Daoy (cell line): ENCODE results near the gene LAS1L. TPM values are rescaled to one million over a fixed set of nuclear protein-coding genes. Genes with fewer than 3 reads are reported as not detected.
"Not testable (repeated sequence)": the region's sequence is repeated elsewhere in the genome, so short reads cannot be mapped to it uniquely, and the experiment has no call there.

Experiments used
- DNase-seq: peaks from one replicate; pipeline ENCODE4 v3.0.0-alpha.2; 2015; ENCODE audit warnings: low read depth
- total RNA-seq: library from RNA; depleted of rRNA; stranded (reverse); fragments of >200 nt; shearing (Covaris generic); gene quantifications from 2 replicates; pipeline ENCODE4 v1.2.3, GENCODE V29; 2014; rRNA removed

The LAS1L gene
- 36.9 and 39.4 TPM in 2 replicates for total RNA-seq

DNA sequence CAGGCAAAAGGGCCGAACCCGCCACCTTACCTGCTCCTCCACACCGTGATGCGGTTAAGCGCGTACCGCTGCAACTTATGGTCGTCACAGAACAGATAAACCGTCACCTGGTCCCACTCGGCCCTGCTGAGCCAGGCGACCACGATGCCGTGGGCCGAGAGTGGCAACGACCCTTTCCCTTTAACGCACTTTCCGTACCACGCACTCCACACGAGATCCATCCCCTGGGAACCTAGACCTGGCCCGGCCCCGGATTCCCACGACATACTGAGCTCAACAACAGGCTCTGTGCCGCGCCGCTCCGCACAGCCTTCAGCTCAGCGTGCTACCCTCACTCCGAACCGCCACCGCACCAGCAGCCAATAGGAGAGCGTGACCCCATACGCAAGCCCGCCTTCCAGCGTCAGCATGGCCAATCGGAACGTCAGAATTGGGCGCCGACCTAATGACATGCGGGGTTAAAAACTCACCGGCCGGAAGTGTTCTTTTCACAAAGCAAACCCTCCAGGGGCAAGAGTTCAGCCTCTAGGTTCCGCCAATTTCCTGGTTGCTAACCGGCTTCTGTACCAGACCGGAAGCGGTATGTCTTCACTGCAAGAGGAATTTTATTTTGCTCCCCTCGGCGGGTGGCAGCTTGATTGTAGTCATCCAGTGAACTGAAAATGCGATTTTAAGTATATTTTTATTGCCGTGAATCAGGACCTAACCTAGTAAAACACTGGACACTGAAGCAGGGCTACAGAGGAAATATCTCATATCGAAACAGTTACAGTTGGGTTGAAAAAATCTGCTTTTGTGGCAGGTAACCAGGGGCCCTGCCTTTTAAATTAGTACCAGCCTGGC lies at the start of gene LAS1L:
Gene LAS1L (minus strand): TSS at position 338 of the 843 bp plus-strand sequence. CDS start 72 bp downstream, at position 266.
- peak; percentile 94 for DNase-seq

DNA sequence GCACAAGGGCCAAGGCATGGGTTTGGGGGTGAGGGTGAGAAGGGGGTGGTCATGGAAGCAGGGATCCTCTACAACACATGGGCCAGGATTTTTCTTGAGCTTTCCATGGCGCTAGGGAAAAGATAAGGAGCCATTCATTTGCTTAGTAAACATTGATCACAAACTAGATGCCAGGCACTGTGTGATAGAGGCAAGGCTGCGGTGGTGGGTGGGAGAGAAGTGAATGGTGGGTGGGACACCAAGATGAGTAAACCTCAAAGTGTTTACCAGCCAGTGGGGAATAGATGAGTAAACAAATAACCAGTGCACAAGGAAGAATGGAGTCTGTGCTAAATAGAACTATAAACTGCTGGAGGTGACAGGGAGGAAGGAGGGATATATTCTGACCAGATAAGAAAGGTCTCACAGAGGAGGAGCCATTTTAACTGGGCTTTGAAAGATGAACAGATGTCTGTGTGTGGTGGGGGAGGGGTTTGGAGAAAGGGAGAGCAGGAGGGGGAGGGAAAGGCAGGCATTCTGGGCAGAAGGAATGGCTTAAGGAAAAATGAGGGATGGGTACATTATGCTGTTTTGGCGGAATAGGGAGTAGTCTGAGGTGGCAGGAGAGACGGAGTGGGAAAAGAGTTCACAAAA lies 48.0 kb upstream of the LAS1L start:
- no peak for DNase-seq

DNA sequence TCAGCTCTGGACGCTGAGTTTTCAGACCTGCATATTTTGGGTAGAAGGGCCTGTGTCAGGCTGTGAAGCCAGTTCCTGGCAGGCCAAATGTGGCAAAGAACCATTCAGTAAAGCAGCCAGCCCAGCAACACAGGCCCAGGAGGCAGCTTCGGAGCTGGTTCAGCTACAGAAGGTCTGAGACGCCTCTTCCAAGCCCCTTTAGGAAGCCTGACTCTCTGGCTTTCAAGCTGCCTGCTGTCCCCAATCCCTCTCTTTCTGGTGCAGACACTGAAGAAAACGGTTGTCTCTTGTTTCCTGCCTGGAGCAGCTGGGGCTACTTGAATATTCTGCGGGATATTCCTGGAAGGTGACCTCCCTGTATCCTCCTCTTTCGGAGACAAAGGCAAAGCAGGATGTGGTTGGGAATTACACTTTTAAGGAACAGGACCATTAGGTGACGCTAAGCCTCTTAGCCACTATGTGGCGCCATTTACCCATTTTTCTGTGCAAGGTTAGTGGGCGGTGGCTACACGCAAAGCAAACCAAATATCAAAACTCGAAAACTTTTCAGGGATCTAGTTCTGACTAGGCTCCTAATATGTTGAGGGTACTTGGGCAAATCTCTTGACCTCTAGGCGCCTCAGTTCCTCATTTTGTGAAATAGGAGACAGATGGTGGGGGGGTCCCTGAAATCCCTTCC lies 47.2 kb upstream of the LAS1L start:
- peak; percentile 54 for DNase-seq

DNA sequence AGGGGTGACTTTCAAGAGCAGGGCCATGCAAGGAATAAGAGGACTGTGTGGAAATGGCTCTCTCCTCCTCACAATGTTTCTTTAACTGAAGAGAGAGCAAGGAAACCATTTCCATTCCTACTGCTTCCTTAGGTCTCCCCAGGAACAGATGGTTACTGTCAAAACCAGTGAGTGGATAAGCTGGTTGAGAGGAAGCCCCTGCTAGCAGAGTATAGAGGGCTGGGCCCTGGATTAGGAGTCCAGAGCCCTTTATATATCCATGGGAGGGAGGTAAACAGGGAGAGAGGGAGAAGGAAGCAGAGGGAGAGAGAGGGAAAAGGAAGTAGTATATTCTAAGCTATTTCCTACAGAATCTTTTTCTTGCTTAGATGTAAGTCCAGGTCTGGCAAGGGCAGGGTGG lies 43.8 kb upstream of the LAS1L start:
- no peak for DNase-seq

DNA sequence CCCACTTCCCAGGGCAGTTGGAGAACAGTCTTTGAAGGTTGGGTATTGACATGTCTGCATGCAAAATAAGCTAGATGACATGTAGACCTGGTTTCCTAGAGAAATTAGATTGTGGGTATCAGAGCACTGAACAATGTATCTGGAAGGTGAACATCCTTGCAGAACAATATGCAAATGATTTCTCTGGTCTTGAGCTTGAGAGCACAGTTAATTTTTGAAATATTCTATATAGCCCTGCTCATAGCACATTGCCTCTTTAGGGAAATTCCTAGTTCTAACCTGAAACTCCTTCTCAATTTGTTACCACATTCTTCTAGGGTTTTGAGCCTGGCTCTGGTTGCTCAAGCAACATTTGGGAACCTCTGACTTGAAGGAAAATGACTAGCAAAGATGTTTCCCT lies 41.6 kb upstream of the LAS1L start:
- DNase-seq: no peak

DNA sequence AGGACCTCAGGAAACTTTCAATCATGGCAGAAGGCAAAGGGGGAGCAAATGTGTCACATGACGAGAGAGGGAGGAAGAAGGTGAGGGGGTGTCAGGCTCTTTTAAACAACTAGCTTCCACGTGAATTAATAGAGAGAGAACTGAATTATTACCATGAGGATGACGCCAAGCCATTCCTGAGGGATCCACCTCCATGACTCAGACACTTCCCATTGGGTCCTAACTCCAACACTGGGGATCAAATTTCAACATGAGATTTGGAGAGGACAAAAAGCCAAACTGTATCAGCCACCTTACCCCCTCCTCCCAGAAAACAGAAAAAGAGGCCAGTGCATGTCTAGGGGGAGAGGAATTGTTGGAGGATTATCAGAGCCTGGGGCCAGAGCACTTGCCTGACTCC lies 40.4 kb upstream of the LAS1L start:
- DNase-seq: no peak

DNA sequence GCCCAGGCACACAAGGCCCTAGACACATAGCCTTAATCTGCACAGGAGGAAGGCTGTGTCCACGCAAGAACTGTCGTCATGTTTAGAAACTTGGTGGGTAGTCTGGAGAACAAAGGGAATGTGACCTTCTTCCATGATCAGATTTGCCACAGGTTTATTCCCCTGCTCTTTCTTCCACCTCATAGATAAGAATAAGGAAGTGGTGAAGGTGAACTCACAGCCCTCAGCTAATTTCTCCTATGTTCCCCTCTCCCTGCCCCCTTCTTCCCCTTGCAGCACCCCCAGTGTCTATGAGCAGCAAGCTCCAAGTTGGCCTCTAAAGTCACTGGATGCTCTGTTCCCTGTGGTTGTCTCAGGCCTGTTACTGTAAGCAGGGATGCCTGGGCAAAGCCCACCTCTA lies 39.8 kb upstream of the LAS1L start:
- DNase-seq: no peak

DNA sequence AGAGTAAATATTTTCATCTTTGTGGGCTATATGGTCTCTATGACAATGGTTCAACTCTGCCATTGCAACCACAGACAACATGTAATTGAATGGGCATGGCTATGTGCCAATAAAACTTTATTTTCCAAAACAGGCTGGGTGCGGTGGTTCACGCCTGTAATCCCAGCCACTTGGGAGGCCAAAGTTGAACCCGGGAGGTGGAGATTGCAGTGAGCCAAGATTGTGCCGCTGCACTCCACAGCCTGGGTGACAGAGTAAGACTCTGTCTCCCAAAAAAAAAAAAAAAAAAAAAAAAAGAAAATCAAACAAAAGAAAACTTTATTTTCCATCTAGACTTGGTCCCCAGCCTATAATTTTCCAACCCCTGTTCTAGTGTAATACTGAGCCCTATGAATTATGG lies 38.4 kb upstream of the LAS1L start:
- no peak for DNase-seq

DNA sequence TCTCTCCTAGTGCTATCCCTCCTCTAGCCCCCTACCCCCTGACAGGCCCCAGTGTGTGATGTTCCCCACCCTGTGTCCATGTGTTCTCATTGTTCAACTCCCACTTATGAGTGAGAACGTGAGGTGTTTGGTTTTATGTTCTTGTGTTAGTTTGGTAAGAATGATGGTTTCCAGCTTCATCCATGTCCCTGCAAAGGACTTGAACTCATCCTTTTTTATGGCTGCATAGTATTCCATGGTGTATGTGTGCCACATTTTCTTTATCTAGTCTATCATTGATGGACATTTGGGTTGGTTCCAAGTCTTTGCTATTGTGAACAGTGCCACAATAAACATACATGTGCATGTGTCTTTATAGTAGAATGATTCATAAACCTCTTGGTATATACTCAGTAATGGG lies 28.3 kb upstream of the LAS1L start:
- not testable (repeated sequence) for DNase-seq

DNA sequence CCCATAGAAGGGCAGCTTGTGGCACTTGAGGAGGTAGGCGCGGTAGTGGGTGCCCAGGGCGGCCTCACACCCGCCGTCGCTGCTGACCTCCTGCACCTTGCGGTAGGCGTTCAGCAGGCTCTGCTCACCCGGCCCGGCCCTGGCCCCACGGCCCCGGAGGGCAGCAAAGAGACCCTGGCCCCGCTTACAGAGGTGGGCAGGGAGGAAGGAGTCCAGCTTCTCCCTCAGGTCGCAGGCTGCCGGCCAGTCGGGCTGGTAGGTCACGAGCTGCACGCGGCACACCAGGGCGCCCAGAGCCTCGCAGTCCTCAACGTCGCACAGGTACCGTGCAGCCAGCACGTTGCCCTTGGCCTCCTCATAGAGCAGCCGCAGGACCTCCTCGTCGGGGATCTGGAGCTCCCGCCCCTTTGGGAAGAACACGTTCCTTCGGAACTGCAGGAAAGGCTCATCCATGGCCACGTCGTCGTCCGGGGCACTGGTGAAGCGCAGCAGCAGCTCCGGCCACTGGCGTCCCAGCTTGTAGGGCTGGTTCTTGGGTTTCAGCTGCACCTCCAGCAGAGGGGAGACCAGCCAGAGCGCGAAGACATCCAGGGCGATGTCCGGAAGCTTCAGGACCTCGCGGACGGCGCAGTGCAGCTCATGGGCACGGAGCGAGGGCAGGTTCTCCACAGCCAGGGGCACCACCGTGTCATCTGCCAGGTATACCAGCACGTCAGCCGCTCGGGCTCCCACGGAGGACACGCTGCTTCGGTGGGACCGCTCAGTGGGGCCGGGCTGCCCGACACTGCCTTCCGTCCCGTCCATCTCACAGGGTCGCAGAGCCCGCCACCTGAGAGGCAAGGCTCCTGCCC lies 17.1 kb upstream of the LAS1L start:
- DNase-seq: no peak

DNA sequence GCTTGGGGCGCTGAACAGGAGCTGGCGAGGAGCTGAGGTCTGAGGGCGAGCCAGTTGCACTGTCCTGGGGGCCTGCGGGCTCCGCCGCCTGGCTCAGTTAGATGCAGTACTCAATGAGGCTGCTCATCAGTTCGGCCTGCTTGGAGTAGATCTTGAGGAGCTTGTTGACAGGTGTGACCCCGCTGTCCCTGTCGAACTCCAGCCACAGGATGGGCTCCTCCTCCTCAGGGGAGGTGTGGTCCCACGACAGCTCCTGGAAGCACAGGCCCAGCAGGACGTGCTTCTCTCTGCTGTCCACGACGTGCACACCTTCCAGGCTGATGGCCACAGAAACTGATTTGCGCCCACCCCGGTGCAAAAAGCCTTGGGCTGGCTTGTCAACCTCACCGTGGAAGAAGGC lies 16.5 kb upstream of the LAS1L start:
- DNase-seq: no peak

DNA sequence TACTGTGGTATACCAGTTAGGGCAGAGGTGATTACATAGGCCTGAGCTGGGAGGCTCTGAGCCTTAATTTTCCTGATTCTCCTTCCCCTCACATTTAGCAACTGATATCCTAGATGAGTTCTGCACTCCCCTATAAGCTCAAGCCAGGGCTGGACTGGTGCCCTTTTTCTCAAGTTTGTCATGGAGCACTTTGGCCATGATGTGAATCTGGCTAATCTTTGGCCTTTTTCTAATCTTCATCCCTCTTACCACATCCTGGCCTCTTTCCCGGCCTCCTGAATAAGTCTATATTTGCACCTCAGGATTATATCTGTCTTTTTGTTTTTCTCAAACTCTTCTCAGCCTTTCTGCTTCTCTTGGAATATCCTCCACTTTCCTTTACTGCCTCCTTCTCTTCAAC lies 10.9 kb upstream of the LAS1L start:
- no peak for DNase-seq

DNA sequence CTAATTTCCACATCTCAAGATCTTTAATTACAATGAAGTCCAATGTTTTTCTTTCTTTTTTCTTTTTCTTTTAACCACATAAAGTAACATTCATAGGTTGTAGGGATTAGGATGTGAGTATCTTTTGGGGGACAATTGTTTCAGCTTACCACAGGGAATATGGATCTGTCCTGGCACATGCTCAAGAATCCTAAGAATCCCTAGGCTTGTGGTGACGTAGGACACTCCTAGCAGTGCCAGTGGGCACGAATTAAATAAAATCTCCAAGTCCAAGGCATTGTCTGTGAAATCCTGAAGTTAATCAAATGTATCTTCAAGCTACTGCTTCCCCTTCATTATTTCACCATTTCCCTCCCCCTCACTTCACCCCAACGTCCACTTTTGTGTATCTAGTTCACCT lies 2.6 kb upstream of the LAS1L start:
- DNase-seq: no peak

DNA sequence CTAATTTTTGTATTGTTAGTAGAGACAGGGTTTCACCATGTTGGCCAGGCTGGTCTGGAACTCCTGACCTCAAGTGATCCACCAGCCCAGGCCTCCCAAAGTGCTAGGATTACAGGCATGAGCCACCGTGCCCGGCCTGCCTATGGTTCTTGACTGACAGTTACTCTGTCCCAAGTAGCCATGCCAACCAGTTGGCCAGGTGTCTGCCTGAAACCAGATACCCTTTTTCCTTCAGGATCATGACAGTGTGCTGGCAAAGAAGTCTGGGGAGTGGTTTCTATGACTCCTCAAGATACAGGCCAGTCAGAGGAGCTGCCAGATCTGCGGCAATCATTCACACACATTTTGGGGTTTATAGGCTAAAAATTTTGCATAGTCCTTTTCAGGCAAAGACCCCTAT lies 1.7 kb upstream of the LAS1L start:
- peak; percentile 11 for DNase-seq

DNA sequence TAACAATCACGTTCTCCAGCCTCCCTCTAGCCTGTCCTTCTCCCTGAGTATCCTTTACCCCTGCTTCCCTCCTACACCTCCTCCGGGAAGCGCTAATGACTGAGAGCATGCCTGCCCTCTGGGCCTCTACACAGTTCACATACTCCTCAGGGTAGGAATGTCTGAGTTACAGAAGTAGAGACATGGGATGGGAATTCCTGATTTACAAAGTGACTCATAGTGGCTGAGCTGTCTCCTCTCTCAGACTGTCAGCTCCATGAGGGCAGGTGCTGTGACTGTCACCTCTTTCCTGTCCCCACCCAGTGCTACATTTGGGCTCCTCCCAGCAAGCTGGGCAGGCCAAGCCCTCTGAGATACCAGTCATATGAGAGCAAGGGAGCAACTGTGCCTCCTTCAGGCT lies 2.6 kb downstream of the LAS1L start:
- no peak for DNase-seq

DNA sequence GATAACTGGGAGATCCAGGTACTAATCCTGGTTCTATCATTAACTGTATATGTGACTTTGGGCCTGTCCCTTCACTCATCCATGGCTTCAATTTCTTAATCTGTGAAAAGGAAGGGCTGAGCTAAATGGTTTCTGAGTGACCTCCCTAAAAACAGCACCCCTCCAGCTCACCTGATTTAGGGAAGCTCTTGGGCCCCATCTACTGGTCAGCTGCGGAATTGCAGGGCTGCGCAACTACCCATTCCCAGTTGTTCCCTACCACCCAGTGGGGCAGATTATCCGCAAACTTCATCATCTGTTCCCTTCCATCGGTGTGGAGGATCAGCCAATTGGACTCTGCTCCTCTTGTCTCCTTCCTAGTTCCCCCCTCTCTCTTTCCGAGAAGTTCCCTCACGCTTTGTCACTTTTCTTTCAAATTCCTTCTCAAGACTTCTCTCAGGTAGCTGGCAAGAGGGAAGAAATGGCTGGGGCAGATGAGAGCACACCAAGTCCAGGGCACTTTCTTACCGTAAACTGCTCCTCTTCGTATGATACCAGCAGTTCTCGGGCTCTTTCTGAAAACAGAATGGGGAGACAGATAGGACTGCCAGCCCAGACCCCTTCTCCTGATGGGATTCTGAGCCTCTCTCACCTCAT lies 5.8 kb downstream of the LAS1L start:
- DNase-seq: peak; percentile 17

DNA sequence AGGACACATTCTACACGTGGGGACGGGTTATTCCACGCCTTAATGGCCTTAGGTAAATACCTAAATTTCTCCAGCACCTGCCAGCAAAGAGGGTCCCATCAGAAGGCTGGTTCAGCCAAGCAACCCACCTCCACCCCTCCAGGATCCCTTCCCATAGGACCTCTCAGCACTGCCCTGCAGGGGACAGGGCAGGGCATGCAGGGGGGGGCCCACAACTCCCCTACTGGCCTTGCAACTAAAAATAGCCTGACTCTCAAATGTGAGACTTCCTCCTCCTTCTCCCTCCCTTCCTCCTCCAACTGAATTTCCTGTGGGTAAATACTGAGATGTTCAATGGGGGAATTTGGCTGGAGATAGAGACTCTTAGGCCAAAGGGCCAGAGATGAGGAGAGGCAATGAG lies 6.3 kb downstream of the LAS1L start:
- no peak for DNase-seq

DNA sequence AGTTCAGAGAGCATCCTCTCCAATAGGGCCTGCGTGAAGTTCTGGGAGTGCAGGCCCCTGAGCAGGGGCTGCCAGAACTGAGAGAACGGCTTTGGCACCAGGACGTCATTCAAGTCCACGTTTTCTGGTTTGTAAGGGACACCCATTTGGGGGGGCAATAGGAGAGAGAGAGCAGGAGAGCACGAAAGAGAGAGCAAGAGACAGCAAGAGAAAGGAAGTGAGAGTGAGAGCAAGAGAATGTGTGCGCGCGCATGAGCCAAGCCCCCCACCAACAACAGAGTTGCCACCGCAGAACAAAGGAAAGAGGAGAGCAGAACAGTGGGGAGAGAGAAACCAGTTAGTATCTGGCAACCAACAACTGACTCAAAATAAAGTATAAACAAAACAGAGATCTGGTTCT lies 10.4 kb downstream of the LAS1L start:
- no peak for DNase-seq

DNA sequence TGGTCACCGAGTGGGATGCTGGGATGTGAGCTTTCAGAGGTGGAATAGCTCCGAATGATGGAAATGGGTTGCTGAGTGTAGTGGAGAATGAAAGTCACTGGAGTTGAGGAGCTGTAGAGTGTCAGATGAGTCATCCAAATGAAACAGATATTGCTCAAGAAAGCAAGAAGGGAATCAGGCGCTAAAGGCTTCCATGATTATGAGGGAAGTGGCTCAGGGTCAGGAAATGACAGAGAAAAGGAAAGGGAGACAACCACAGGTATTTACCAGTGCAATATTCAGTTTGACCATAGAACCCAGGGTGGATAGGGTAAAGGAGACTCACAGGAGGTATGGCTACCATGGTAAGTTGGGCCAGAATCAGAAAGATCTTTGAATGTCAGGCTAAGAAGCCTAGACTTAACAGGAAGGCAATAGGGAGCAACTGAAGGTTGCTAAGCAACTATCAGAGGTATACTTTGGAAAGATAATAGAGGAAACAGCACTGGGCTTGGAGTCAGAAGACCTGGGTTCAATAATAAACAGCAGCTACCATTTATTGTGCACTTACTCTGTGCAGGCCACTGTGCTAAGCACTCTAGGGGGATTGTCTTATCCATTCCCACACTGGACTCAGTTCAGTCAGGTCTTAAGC lies 11.7 kb downstream of the LAS1L start:
- peak; percentile 8 for DNase-seq

DNA sequence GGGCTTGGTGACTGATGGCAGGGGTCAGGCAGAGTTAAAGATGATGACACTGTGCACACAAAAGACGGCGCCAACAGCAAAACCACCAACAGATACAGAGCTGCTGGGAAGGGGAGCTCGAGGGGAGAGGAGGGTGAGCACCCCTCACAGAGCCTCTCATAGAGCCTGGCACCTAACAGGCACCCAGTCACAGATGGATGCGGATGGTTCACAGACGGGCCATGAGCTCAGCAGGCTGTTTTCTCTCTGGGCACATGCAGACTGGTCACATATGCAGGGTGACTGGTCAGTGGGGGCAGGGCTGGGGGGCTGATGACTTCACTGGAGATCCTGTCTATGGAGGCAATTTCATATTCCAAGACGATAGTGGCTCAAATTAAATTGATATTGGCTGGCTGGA lies 15.1 kb downstream of the LAS1L start:
- not testable (repeated sequence) for DNase-seq

DNA sequence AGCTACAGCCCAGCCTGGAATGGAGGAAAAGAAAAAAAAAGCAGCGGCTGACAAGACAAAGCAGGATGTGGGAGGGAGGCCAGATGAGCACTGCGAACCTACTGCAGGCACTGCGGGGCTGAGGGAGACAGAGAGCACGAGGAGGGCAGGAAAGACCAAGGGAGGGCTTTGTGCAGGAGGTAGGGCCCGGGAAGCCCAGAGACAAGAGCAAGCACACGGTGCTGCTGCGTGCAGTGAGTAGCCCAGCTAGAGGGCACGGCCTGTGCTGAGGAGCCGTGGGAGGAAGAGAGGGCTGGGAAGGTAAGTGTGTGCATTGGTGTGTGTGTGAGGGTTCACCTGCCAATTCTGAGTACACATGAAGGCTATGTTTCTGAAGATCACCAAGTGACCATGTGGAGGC lies 15.6 kb downstream of the LAS1L start:
- not testable (repeated sequence) for DNase-seq
